Body of pancreas (tissue), 4 donors: ENCODE data around the gene GJC2.

Experiments
- CTCF ChIP-seq, 7 experiments: fragments of 450-650 bp in 4 of 7; fragments of 200-600 bp in 3 of 7; sonication (generic) in 3 of 7; IDR thresholded peaks; one replicate each; pipeline ENCODE4 v1.5.1; 2016 to 2019; ENCODE audit warnings: antibody characterized with exemption in 7 of 7
- POLR2A ChIP-seq, 3 donors: fragments of 450-650 bp; IDR thresholded peaks; one replicate each; pipeline ENCODE4 v1.6.1; 2016; ENCODE audit warnings: antibody characterized with exemption in 3 of 3, mild to moderate bottlenecking in 2 of 3

- TF ChIP-seq CTCF (IDR thresholded peaks at IDR 0.05) (no peak), POLR2A (IDR thresholded peaks at IDR 0.05) (no peak)
Observed at GRCh38 chr1:228123505-228123904, 26.2 kb upstream of the GJC2 start.
